Middle frontal gyrus (tissue), 1 donor: ENCODE results near the gene USP16.
"Not testable (repeated sequence)": the region's sequence is repeated elsewhere in the genome, so short reads cannot be mapped to it uniquely, and the experiment has no call there.

Experiments
- DNase-seq: peaks from one replicate; pipeline ENCODE4 v3.0.0-alpha.2; 2015; ENCODE audit warnings: low spot score; ENCODE audit errors: extremely low spot score

Gene USP16

DNA sequence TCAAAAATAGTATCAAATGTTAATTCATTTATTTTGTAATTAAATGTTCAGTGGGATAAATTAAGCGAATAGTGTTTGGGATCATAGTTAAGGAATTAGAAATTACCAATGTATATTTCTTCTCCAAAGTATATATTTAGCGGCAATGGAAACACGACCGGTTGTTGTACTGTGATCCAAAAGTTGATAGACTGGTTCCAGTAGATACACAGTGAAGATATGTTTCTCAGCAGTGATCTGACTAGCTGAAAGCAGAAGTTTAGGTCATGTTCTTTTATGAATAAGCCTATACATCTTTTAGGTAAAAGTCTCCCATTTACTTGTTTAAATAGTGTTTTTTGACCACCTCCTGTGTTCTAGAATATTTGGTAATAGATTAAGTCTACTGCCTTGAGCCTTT, 8.8 kb downstream of the USP16 start:
- DNase-seq, result no peak

GRCh38 chr21:29033871-29034270, 9.4 kb downstream of the USP16 start:
- no peak for DNase-seq

GRCh38 chr21:29034678-29035077, 10.2 kb downstream of the USP16 start:
- DNase-seq, result no peak

DNA sequence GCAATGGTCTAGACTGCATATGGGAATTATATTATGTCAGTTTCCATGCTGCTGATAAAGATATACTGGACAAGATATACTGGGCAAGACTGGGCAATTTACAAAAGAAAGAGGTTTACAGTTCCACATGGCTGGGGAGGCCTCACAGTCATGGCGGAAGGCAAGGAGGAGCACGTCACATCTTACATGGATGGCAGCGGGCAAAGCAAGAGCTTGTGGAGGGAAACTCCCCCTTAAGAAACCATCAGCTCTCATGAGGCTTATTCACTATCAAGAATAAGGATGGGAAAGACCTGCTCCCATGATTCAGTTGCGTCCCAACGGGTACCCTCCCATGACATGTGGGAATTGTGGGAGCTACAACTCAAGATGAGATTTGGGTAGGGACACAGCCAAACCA, 27.8 kb downstream of the USP16 start:
- no peak for DNase-seq

GRCh38 chr21:29053011-29053553, 28.6 kb downstream of the USP16 start:
- DNase-seq, result no peak

DNA sequence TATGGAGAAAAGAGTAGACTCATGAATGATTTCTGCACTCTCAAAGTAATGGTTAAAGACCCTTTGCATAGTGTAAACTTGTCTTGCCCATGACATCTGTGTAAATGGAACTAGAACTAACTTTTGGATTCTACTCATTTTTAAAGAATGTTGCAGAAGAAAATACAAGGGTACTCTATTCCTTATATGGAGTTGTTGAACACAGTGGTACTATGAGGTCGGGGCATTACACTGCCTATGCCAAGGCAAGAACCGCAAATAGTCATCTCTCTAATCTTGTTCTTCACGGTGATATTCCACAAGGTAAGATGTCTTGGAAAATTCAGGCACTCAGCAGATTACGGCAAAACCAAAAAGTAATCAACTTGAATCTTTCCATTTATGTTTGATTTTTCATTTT, 29.2 kb downstream of the USP16 start:
- DNase-seq, result no peak

DNA sequence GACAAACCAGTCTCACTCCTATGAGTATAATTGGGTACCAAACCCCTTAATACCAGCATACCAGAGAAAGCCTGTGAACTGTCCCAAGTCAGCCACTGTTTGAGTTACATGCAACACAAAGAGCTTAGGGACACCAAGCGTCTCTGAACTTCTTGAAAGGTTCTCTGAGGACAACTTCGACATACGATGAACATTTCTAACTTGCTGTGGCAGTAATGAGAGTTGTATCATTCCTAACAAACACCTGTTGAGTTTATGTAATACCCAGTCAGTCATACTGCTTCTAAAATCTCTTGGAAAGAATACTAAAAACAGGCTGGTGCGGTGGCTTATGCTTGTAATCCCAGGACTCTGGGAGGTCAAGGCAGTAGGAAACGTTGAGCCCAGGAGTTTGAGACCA, 30.6 kb downstream of the USP16 start:
- DNase-seq, result no peak

GRCh38 chr21:29056005-29056404, 31.5 kb downstream of the USP16 start:
- no peak for DNase-seq

- DNase-seq, result no peak
Observed at GRCh38 chr21:29056538-29057050, 32.1 kb downstream of the USP16 start.

DNA sequence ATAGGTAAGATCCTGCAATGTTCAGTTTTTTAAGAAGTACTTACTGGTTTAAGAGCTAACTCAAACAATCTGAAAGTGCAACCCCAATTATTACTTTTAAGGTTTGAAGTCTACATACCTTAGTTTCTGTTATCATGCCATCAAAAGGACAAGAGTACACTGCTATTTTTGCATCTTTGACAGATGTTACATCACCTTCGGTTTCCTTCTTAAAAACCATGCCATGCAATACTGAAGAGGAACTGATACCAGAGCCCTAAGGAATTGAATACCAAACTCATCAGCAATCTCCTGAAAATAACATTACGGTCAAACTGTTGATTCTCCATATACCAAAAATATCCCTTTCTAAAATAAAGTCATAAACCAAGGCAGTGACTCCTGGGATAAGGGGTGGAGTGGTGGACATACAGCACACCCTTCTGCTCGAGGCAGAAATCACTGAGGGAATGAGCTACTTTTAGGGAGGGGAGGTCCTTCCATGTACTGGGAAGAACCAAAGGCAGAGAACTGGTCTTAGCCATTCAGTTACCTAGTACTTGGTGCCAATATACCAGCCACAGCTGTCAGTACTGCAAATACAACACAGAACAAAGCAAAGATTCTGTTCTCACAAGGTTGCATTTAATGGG, 40.5 kb downstream of the USP16 start:
- DNase-seq, result no peak

DNA sequence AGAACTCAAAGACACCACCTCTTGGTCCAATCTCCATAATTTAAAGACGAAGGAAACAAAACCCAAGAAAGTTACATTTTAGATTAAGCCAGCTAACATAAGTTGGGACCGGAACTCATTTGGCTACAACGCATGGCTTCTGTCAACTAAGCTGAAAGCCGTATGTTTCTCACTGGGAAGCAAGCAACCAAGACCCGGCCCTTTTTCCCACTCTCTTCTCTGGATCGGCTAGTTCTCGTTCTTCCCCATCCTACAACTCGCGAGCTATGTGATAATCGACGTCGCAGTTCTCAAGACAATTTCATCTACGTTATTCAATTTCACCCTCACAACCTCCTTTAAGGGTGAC, 48.4 kb downstream of the USP16 start:
- no peak for DNase-seq

GRCh38 chr21:29073222-29074006, 48.9 kb downstream of the USP16 start, which contains the start of gene CCT8:
Gene CCT8, minus strand, starts transcription at chr21:29073648. Its CDS starts 58 bp downstream, at chr21:29073590.
- DNase-seq, result peak; percentile 100

GRCh38 chr21:29074007-29074376, 49.5 kb downstream of the USP16 start:
- DNase-seq, result no peak

GRCh38 chr21:29074783-29075182, 50.3 kb downstream of the USP16 start:
- no peak for DNase-seq

- DNase-seq, result no peak
Observed at GRCh38 chr21:29075706-29076466, 51.4 kb downstream of the USP16 start.

- not testable (repeated sequence) for DNase-seq
Observed at GRCh38 chr21:29076731-29077640, 52.5 kb downstream of the USP16 start.

DNA sequence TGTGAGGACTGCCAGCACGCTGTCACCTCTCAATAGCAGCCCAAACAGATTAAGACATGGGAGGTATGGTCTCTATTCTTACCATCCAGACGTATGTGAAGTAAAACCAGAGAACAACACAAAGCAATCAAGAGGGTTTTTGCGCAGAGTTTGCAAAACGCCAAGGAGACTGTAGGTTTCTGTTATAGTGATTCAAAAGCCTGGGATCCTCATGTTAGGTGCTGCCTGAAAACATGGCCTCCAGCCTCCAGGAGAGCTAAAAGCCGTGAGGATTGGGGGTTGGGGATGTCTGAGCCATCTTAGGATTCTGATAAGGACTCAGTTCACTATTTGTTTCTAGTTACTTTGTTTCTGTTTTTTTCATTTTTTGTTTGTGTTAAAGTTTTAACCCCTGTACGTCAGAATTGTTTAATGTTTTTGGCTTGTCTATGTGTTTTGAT, 53.2 kb downstream of the USP16 start:
- DNase-seq, result no peak

- no peak for DNase-seq
Observed at GRCh38 chr21:29078869-29079767, 54.6 kb downstream of the USP16 start.

DNA sequence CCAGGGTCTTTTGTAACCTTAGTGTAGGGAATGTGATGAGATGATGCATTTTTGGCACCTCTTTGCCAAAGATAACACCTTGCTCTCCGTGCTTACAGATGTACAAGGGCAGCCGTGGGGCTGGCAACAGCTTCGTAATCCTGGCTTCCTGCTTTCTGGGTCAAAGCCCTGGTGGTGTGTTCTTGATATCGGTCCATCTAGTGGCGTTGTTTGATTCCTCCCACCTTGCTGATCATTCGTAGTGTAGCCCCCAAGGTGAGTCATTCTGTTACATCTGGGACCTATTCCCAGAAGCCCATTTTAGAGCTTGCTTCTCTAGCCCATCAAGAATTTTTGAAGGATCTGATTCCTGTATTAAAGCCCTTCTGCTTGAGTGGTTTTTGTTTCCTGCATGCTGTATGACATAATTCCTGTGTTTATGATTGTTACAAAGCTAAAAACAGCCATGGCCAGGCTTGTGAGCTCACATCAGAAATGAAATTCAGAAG, 56.0 kb downstream of the USP16 start:
- DNase-seq, result no peak
